HepG2 (cell line): ENCODE data around the gene GFPT1. TPM values are rescaled to one million over a fixed set of nuclear protein-coding genes. Genes with fewer than 3 reads are reported as not detected.

Experiments
- DDIT3 ChIP-seq: sonication (generic); formaldehyde crosslinking; IDR thresholded peaks from 2 replicates; pipeline ENCODE4 v1.4.0; 2020; ENCODE audit warnings: mild to moderate bottlenecking, missing genetic modification reagents
- ETV6 ChIP-seq: sonication (generic); formaldehyde crosslinking; conservative IDR thresholded peaks from 2 replicates; pipeline ENCODE4 v1.4.0; 2020; ENCODE audit warnings: missing genetic modification reagents
- HDAC1 ChIP-seq: sonication (generic); formaldehyde crosslinking; IDR thresholded peaks from 2 replicates; pipeline ENCODE4 v1.5.1; 2020; ENCODE audit warnings: mild to moderate bottlenecking, missing genetic modification reagents
- HINFP ChIP-seq: sonication (generic); formaldehyde crosslinking; IDR thresholded peaks from 2 replicates; pipeline ENCODE4 v1.4.0; 2020; ENCODE audit warnings: low read depth, mild to moderate bottlenecking, missing genetic modification reagents
- HIVEP1 ChIP-seq: sonication (generic); formaldehyde crosslinking; IDR thresholded peaks from 2 replicates; pipeline ENCODE4 v1.4.0; 2020; ENCODE audit warnings: mild to moderate bottlenecking, missing genetic modification reagents
- HOMEZ ChIP-seq: IDR thresholded peaks from 2 replicates; pipeline ENCODE4 v1.6.1; 2016; ENCODE audit warnings: low read depth
- MEIS1 ChIP-seq: sonication (generic); formaldehyde crosslinking; IDR thresholded peaks from 2 replicates; pipeline ENCODE4 v1.9.0; 2021; ENCODE audit warnings: mild to moderate bottlenecking, missing genetic modification reagents, moderate library complexity, borderline replicate concordance
- SNAPC4 ChIP-seq: sonication (generic); formaldehyde crosslinking; IDR thresholded peaks from 2 replicates; pipeline ENCODE4 v1.4.0; 2020; ENCODE audit warnings: mild to moderate bottlenecking, missing genetic modification reagents
- SSRP1 ChIP-seq: IDR thresholded peaks from 2 replicates; pipeline ENCODE4 v1.6.1; 2016; ENCODE audit warnings: control low read depth
- TSC22D2 ChIP-seq: sonication (generic); formaldehyde crosslinking; IDR thresholded peaks from 2 replicates; pipeline ENCODE4 v1.5.1; 2020; ENCODE audit warnings: missing genetic modification reagents, mild to moderate bottlenecking, borderline replicate concordance
- XRCC5 ChIP-seq: fragments of 200-400 bp; formaldehyde crosslinking; optimal IDR thresholded peaks from 2 replicates; pipeline ENCODE3; 2017; ENCODE audit warnings: mild to moderate bottlenecking, low read length
- ZBTB42 ChIP-seq: sonication (generic); formaldehyde crosslinking; IDR thresholded peaks from 2 replicates; pipeline ENCODE4 v1.5.0; 2020; ENCODE audit warnings: mild to moderate bottlenecking, missing genetic modification reagents
- ZKSCAN5 ChIP-seq: sonication (generic); formaldehyde crosslinking; IDR thresholded peaks from 2 replicates; pipeline ENCODE4 v1.5.1; 2020; ENCODE audit warnings: mild to moderate bottlenecking, missing genetic modification reagents
- ZNF12 ChIP-seq: sonication (generic); formaldehyde crosslinking; IDR thresholded peaks from 2 replicates; pipeline ENCODE4 v1.5.0; 2020; ENCODE audit warnings: missing genetic modification reagents
- ZNF326 ChIP-seq: sonication (generic); formaldehyde crosslinking; IDR thresholded peaks from 2 replicates; pipeline ENCODE4 v1.4.0; 2020; ENCODE audit warnings: missing genetic modification reagents, borderline replicate concordance
- ZNF350 ChIP-seq: sonication (generic); formaldehyde crosslinking; IDR thresholded peaks from 2 replicates; pipeline ENCODE4 v1.4.0; 2020; ENCODE audit warnings: mild to moderate bottlenecking, low read depth, missing genetic modification reagents, borderline replicate concordance
- ZNF431 ChIP-seq: sonication (generic); formaldehyde crosslinking; IDR thresholded peaks from 2 replicates; pipeline ENCODE4 v1.9.0; 2022; ENCODE audit warnings: missing genetic modification reagents, low read depth, mild to moderate bottlenecking, borderline replicate concordance
- ZNF704 ChIP-seq: sonication (generic); formaldehyde crosslinking; IDR thresholded peaks from 2 replicates; pipeline ENCODE4 v1.8.1; 2023; ENCODE audit warnings: mild to moderate bottlenecking, inconsistent platforms, moderate library complexity, missing genetic modification reagents, borderline replicate concordance
- ZNF747 ChIP-seq: sonication (generic); formaldehyde crosslinking; IDR thresholded peaks from 2 replicates; pipeline ENCODE4 v1.8.1; 2023; ENCODE audit warnings: missing genetic modification reagents, mild to moderate bottlenecking, borderline replicate concordance
- ZNF850 ChIP-seq: sonication (generic); formaldehyde crosslinking; conservative IDR thresholded peaks from 2 replicates; pipeline ENCODE4 v1.9.0; 2021; ENCODE audit warnings: mild to moderate bottlenecking, missing genetic modification reagents
- polyA plus RNA-seq, 8 experiments: library from polyadenylated mRNA; depleted of rRNA in 3 of 8; stranded (reverse) in 7 of 8; unstranded in 1 of 8; fragments of >200 nt; fragmentation: Illumina TruSeq in 4 of 8; extraction: Trizol in 4 of 8; gene quantifications; 2 replicates each; pipeline versions ENCODE4 v1.2.1 to v1.2.3, GENCODE V29; 2011 to 2016; ENCODE audit warnings: low read depth in 4 of 8, missing spikeins in 1 of 8, mixed read lengths in 1 of 8; ENCODE audit not compliant: insufficient read depth in 1 of 8
- total RNA-seq, 5 experiments: library from RNA; depleted of rRNA; stranded (reverse); fragments of >200 nt; fragmentation: Illumina TruSeq; extraction: Trizol; gene quantifications; 2 replicates each; pipeline ENCODE4 v1.2.3, GENCODE V29; 2016; ENCODE audit warnings: low read depth in 1 of 5

The GFPT1 gene
- total and polyA plus RNA-seq, 2 of the 13 experiments (the other 11 are each of a cell fraction or from before 2014, with no cell fraction given) = 24.0 to 84.9 TPM

- TF ChIP-seq MEIS1 (CRISPR knock-in tag) (0 out of 2 replicates have a peak, but pooled peaks have one; percentile 16), TSC22D2 (CRISPR knock-in tag) (peak; percentile 92; the same call in 1 of the 2 replicates), ETV6 (CRISPR knock-in tag) (no peak), ZNF350 (CRISPR knock-in tag) (peak; percentile 50; the same call in 1 of the 2 replicates), HDAC1 (CRISPR knock-in tag) (no peak), ZNF431 (0 out of 2 replicates have a peak, but pooled peaks have one; percentile 31), ZNF12 (CRISPR knock-in tag) (no peak), XRCC5 (no peak), ZNF850 (CRISPR knock-in tag) (no peak), DDIT3 (CRISPR knock-in tag) (no peak), SNAPC4 (no peak), ZKSCAN5 (no peak), HINFP (CRISPR knock-in tag) (0 out of 2 replicates have a peak, but pooled peaks have one; percentile 15), HIVEP1 (no peak), ZNF704 (no peak), HOMEZ (CRISPR knock-in tag) (0 out of 2 replicates have a peak, but pooled peaks have one; percentile 1), ZBTB42 (no peak), ZNF747 (CRISPR knock-in tag) (no peak), SSRP1 (CRISPR knock-in tag) (no peak), ZNF326 (CRISPR knock-in tag) (no peak)
Observed at GRCh38 chr2:69307579-69308064, 79.4 kb downstream of the GFPT1 start (continued).
